Measurements from ENCODE around the gene SYT3.

Gene SYT3

GRCh38 chr19:50646074-50646807 lies 6.6 kb upstream of the SYT3 start:
- TF ChIP-seq CTCF (conservative IDR thresholded peaks at IDR 0.05) (no peak), ZFX (IDR thresholded peaks at IDR 0.05) (no peak)
- no peak overlapping the region for H3K27ac ChIP-seq

- TF ChIP-seq CTCF (conservative IDR thresholded peaks at IDR 0.05) (no peak), ZFX (IDR thresholded peaks at IDR 0.05) (no peak)
- H3K27ac ChIP-seq: no peak overlapping the region
Observed at GRCh38 chr19:50645107-50645506, 5.4 kb upstream of the SYT3 start.

GRCh38 chr19:50644315-50644915 lies 4.7 kb upstream of the SYT3 start:
- no peak overlapping the region for H3K27ac ChIP-seq
- TF ChIP-seq CTCF (conservative IDR thresholded peaks at IDR 0.05) (no peak), ZFX (IDR thresholded peaks at IDR 0.05) (no peak)

- TF ChIP-seq ZFX (IDR thresholded peaks at IDR 0.05) (no peak), CTCF (conservative IDR thresholded peaks at IDR 0.05) (no peak)
Observed at GRCh38 chr19:50640368-50640767, 687 bp upstream of the SYT3 start.

GRCh38 chr19:50638600-50638999 lies 1.1 kb downstream of the SYT3 start:
- no peak overlapping the region for H3K27ac ChIP-seq
- TF ChIP-seq CTCF (conservative IDR thresholded peaks at IDR 0.05) (no peak), ZFX (IDR thresholded peaks at IDR 0.05) (no peak)

More at GRCh38 chr19:50640368-50640767, 687 bp upstream of the SYT3 start:
- H3K27ac ChIP-seq: no peak overlapping the region

- no peak overlapping the region for H3K27ac ChIP-seq
- TF ChIP-seq CTCF (conservative IDR thresholded peaks at IDR 0.05) (no peak), ZFX (IDR thresholded peaks at IDR 0.05) (no peak)
Observed at GRCh38 chr19:50636317-50637085, 3.2 kb downstream of the SYT3 start.

GRCh38 chr19:50633973-50634372 lies 5.7 kb downstream of the SYT3 start:
- H3K27ac ChIP-seq: no peak overlapping the region
- no peak for TF ChIP-seq ZFX (IDR thresholded peaks at IDR 0.05)
- TF ChIP-seq CTCF (conservative IDR thresholded peaks at IDR 0.05): no peak

Data from C4-2B (cell line).